Measurements from ENCODE around the gene NAA40. TPM values are rescaled to one million over a fixed set of nuclear protein-coding genes. Genes with fewer than 3 reads are reported as not detected.

Gene NAA40
- 64.5 and 71.2 TPM in 2 replicates for total RNA-seq
- long read RNA-seq, full-length matches to known transcripts, result 18 of 32 reads
- long read RNA-seq, partial matches to known transcripts, result 1 of 32 reads
- long read RNA-seq, other reads (novel, unspliced or antisense), result 13 of 32 reads

- Mint-ChIP-seq H3K27ac (ENCODE audit: unreplicated experiment) (peak within 1 kb of the TSS; percentile 95), H3K27me3 (ENCODE audit: low read depth) (no peaks in the 10 kb centered on the region), H3K9me3 (no peaks in the 10 kb centered on the region), H3K36me3 (ENCODE audit: low read depth) (no peaks in the 10 kb centered on the region), H3K4me3 (peak within 1 kb of the TSS; percentile 89), H3K4me1 (peaks cover 42% of the 10 kb centered on the region)
- DNase-seq (ENCODE audit: low read depth, low spot score), result peak; percentile 88
- TF ChIP-seq CTCF (conservative IDR thresholded peaks at IDR 0.05), result no peak
These were observed at the start of gene NAA40 for GRCh38 chr11:63938479-63939396. TSS of gene NAA40 (plus strand) at chr11:63939002. CDS start at chr11:63939097, 95 bp downstream.

- Mint-ChIP-seq H3K4me1 (peaks cover 35% of the 10 kb centered on the region), H3K4me3 (no peak overlapping the region), H3K36me3 (ENCODE audit: low read depth) (peaks cover 7% of the 10 kb centered on the region), H3K27me3 (ENCODE audit: low read depth) (no peaks in the 10 kb centered on the region), H3K27ac (ENCODE audit: unreplicated experiment) (no peak overlapping the region), H3K9me3 (peaks cover 2% of the 10 kb centered on the region)
- DNase-seq (ENCODE audit: low read depth, low spot score), result no peak
- TF ChIP-seq CTCF (conservative IDR thresholded peaks at IDR 0.05), result no peak
These were observed 49.5 kb upstream of the NAA40 start for GRCh38 chr11:63889344-63889743.

- Mint-ChIP-seq H3K36me3 (ENCODE audit: low read depth) (peaks cover 7% of the 10 kb centered on the region), H3K4me1 (peaks cover 30% of the 10 kb centered on the region), H3K27me3 (ENCODE audit: low read depth) (no peaks in the 10 kb centered on the region), H3K27ac (ENCODE audit: unreplicated experiment) (no peak overlapping the region), H3K9me3 (peaks cover 2% of the 10 kb centered on the region), H3K4me3 (no peak overlapping the region)
- no peak for DNase-seq (ENCODE audit: low read depth, low spot score)
- no peak for TF ChIP-seq CTCF (conservative IDR thresholded peaks at IDR 0.05)
These were observed 48.4 kb upstream of the NAA40 start for GRCh38 chr11:63890368-63890767.

- Mint-ChIP-seq H3K4me1 (peaks cover 25% of the 10 kb centered on the region), H3K36me3 (ENCODE audit: low read depth) (peaks cover 15% of the 10 kb centered on the region), H3K4me3 (no peak overlapping the region), H3K27ac (ENCODE audit: unreplicated experiment) (no peak overlapping the region), H3K27me3 (ENCODE audit: low read depth) (no peaks in the 10 kb centered on the region), H3K9me3 (peaks cover 2% of the 10 kb centered on the region)
- no peak for DNase-seq (ENCODE audit: low read depth, low spot score)
- TF ChIP-seq CTCF (conservative IDR thresholded peaks at IDR 0.05), result no peak
These were observed 46.6 kb upstream of the NAA40 start for GRCh38 chr11:63892228-63892627.

- Mint-ChIP-seq H3K27me3 (ENCODE audit: low read depth) (no peaks in the 10 kb centered on the region), H3K4me3 (no peak overlapping the region), H3K4me1 (peaks cover 14% of the 10 kb centered on the region), H3K9me3 (peaks cover 2% of the 10 kb centered on the region), H3K27ac (ENCODE audit: unreplicated experiment) (no peak overlapping the region), H3K36me3 (ENCODE audit: low read depth) (peaks cover 18% of the 10 kb centered on the region)
- DNase-seq (ENCODE audit: low read depth, low spot score), result no peak
- TF ChIP-seq CTCF (conservative IDR thresholded peaks at IDR 0.05), result no peak
These were observed 45.4 kb upstream of the NAA40 start for GRCh38 chr11:63893355-63893754.

All from neural crest cell (in vitro differentiated cells).